Endothelial cell of umbilical vein (primary cell): ENCODE results near the gene DIO2. TPM values are rescaled to one million over a fixed set of nuclear protein-coding genes. Genes with fewer than 3 reads are reported as not detected.

Source experiments
- BruUV-seq: library from RNA; stranded (reverse); fragments of 400-500 nt; replicated peaks from 2 replicates; lab custom pipeline; 2021; lab: Mats Ljungman, UMichigan
- CTCF ChIA-PET: fragments of 300-600, 350-600 bp; sonication (Branson Sonifier 250); formaldehyde crosslinking; loops from one replicate; lab custom pipeline; 2021; ENCODE audit warnings: antibody characterized with exemption, inconsistent platforms; lab: Charles Lee
- POLR2A ChIA-PET: fragments of 300-600, 350-600 bp; sonication (Branson Sonifier 250); formaldehyde crosslinking; loops from one replicate; lab custom pipeline; 2021; ENCODE audit warnings: antibody characterized with exemption, inconsistent platforms; lab: Charles Lee
- DNase-seq: peaks from one replicate; pipeline ENCODE4 v3.0.0-alpha.2; 2011; ENCODE audit warnings: low read depth, low spot score
- FAIRE-seq: peaks from 2 replicates; lab custom pipeline; 2011; peaks lifted over from hg19 to GRCh38; lab: Jason Lieb, UNC
- H2AFZ ChIP-seq: 2 replicates; pipeline ENCODE4 v1.6.0; 2012; ENCODE audit warnings: low read depth, low read length, control low read depth, inconsistent platforms
- H3K27ac ChIP-seq: 2 replicates; pipeline ENCODE4 v1.5.1; 2011; ENCODE audit warnings: low read depth, mild to moderate bottlenecking, control low read depth, low read length, moderate library complexity; ENCODE audit not compliant: insufficient read depth
- H3K27me3 ChIP-seq, 2 experiments: 2 replicates each; pipeline versions ENCODE4 v1.6.0 to v1.6.1; 2011; ENCODE audit warnings: low read length in 2 of 2, mixed read lengths in 1 of 2; ENCODE audit not compliant: control insufficient read depth in 2 of 2, insufficient read depth in 2 of 2
- H3K36me3 ChIP-seq, 2 experiments: 2 replicates in 1 of 2; 3 replicates in 1 of 2; pipeline ENCODE4 v1.5.1; 2011; ENCODE audit warnings: low read length in 2 of 2, mild to moderate bottlenecking in 1 of 2, moderate library complexity in 1 of 2; ENCODE audit not compliant: control insufficient read depth in 2 of 2, insufficient read depth in 2 of 2; ENCODE audit errors: extremely low read depth in 1 of 2
- H3K4me1 ChIP-seq: 3 replicates; pipeline ENCODE4 v1.5.1; 2011; ENCODE audit warnings: mild to moderate bottlenecking, low read length; ENCODE audit not compliant: control insufficient read depth, insufficient read depth; ENCODE audit errors: extremely low read depth
- H3K4me2 ChIP-seq: 2 replicates; pipeline ENCODE4 v1.6.1; 2011; ENCODE audit warnings: low read length, control low read depth, mixed read lengths; ENCODE audit not compliant: insufficient read depth
- H3K4me3 ChIP-seq, 3 experiments: fragments of 200-600 bp in 1 of 3; sonication (generic), shearing (Covaris generic) in 1 of 3; replicated peaks in 1 of 3; 2 replicates each; pipeline ENCODE4 v1.5.1; 2011 to 2016; ENCODE audit warnings: control low read depth in 3 of 3, low read length in 3 of 3, mild to moderate bottlenecking in 2 of 3, inconsistent platforms in 1 of 3, low read depth in 1 of 3, moderate library complexity in 1 of 3; ENCODE audit not compliant: insufficient read depth in 1 of 3
- H3K79me2 ChIP-seq: 2 replicates; pipeline ENCODE4 v1.6.0; 2012; ENCODE audit warnings: low read length, inconsistent platforms; ENCODE audit not compliant: control insufficient read depth, insufficient read depth
- H3K9ac ChIP-seq: replicated peaks from 2 replicates; pipeline ENCODE3; 2011; ENCODE audit warnings: low read length, control low read depth; ENCODE audit not compliant: insufficient read depth; ENCODE audit errors: extremely low read depth
- H3K9me1 ChIP-seq: replicated peaks from 3 replicates; pipeline ENCODE4 v1.6.0; 2011; ENCODE audit warnings: mild to moderate bottlenecking, low read length; ENCODE audit not compliant: control insufficient read depth, insufficient read depth; ENCODE audit errors: extremely low read depth
- H3K9me3 ChIP-seq: replicated peaks from 2 replicates; pipeline ENCODE4 v1.5.1; 2012; ENCODE audit warnings: low read length, inconsistent platforms; ENCODE audit not compliant: control insufficient read depth, insufficient read depth
- H4K20me1 ChIP-seq: replicated peaks from 2 replicates; pipeline ENCODE3; 2011; ENCODE audit warnings: mild to moderate bottlenecking, low read length; ENCODE audit not compliant: control insufficient read depth, insufficient read depth; ENCODE audit errors: extremely low read depth
- EZH2 ChIP-seq: IDR thresholded peaks from 2 replicates; pipeline ENCODE4 v1.6.1; 2012; ENCODE audit warnings: borderline replicate concordance, low read depth, mild to moderate bottlenecking, moderate library complexity, low read length, inconsistent platforms; ENCODE audit not compliant: severe bottlenecking
- FOS ChIP-seq: IDR thresholded peaks from 2 replicates; pipeline ENCODE4 v1.6.1; 2011; ENCODE audit warnings: mild to moderate bottlenecking, low read length, moderate library complexity, borderline replicate concordance; ENCODE audit not compliant: insufficient read depth
- GATA2 ChIP-seq: IDR thresholded peaks from 2 replicates; pipeline ENCODE4 v1.7.0; 2011; ENCODE audit warnings: low read depth, mild to moderate bottlenecking, moderate library complexity, mixed read lengths, low read length; ENCODE audit not compliant: insufficient read length, insufficient read depth
- JUN ChIP-seq: IDR thresholded peaks from 2 replicates; pipeline ENCODE4 v1.6.1; 2011; ENCODE audit warnings: borderline replicate concordance, low read depth; ENCODE audit not compliant: insufficient read length, insufficient read depth
- MYC ChIP-seq: IDR thresholded peaks from one replicate; pipeline ENCODE4 v1.6.1; 2011; ENCODE audit warnings: mild to moderate bottlenecking, low read depth, low read length
- POLR2A ChIP-seq: IDR thresholded peaks from 2 replicates; pipeline ENCODE4 v1.6.1; 2012; ENCODE audit warnings: low read depth, mild to moderate bottlenecking, control low read depth, low read length
- POLR2AphosphoS5 ChIP-seq: IDR thresholded peaks from 2 replicates; pipeline ENCODE4 v1.6.1; 2012; ENCODE audit warnings: low read depth, mild to moderate bottlenecking, control low read depth, low read length, moderate library complexity; ENCODE audit not compliant: insufficient read depth
- dilution Hi-C: fragments of 300-500 bp; cut with MboI; formaldehyde crosslinking; loops from one replicate; pipeline ENCODE4 v1.15.0; 2019; ENCODE audit warnings: low sequenced_read_pairs; ENCODE audit not compliant: extremely low pct_ligation_motif_present
- intact Hi-C: fragments of 100-400 bp; cut with micrococcal nuclease; formaldehyde crosslinking; loops from one replicate; pipeline ENCODE4 v1.10.0; 2022
- polyA plus RNA-seq, 4 experiments: library from polyadenylated mRNA; depleted of rRNA in 3 of 4; stranded (reverse) in 3 of 4; unstranded in 1 of 4; fragments of >200 nt; gene quantifications; 2 replicates each; pipeline versions ENCODE4 v1.2.1 to v1.2.3, GENCODE V29; 2011 to 2012; ENCODE audit warnings: missing spikeins in 1 of 4
- total RNA-seq: library from RNA; stranded (reverse); gene quantifications from 2 replicates; pipeline ENCODE4 v1.2.3, GENCODE V29; 2021
- TF ChIP-seq, protein P1 (sequence below), 2 donors: IDR thresholded peaks; 1 replicate in 1 of 2; 2 replicates in 1 of 2; pipeline ENCODE4 v1.5.1; 2011; ENCODE audit warnings: low read length in 2 of 2, mild to moderate bottlenecking in 2 of 2, moderate library complexity in 2 of 2, control low read depth in 1 of 2, inconsistent platforms in 1 of 2, low read depth in 1 of 2; ENCODE audit not compliant: insufficient read depth in 1 of 2; ENCODE audit errors: extremely low read depth in 1 of 2
- TF ChIP-seq, protein P2 (sequence below): IDR thresholded peaks from 2 replicates; pipeline ENCODE4 v1.6.1; 2011; ENCODE audit not compliant: insufficient read depth, insufficient read length

DIO2 gene
- total and polyA plus RNA-seq, 2 donors (not counting 3 experiments of a cell fraction or from before 2014, with no cell fraction given): 0.22 to 0.75 TPM

DNA sequence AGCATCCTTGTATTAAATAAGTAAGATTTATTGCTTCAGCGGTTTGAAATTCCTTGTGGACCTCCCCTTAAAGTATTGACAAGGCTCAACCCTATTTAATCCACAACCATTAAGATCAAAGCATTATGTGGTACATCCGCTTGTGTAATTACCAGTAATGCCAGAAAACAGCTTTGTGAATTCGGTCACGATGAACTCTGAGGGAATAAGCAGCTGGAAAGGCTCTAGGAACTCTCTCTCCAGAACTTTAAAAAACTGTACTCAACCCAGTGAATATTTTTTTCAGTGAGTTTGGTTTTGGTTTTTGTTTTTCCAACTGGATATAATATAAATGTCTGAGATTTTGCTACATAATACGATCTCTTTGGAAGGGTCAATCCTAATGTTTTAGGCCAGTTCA, 49.3 kb upstream of the DIO2 start:
- CTCF ChIA-PET: no interaction called here
- no peaks in the 10 kb centered on the region for H3K4me1 ChIP-seq
- FAIRE-seq (no peak), DNase-seq (no peak)
- no peak overlapping the region for H2AFZ ChIP-seq
- H3K4me3 ChIP-seq: no peak overlapping the region
- POLR2A ChIA-PET: no interaction called here
- H3K27ac ChIP-seq: no peak overlapping the region
- H3K9ac ChIP-seq: no peak overlapping the region
- BruUV-seq: no TSS peak
- H3K27me3 ChIP-seq: no peaks in the 10 kb centered on the region
- no peaks in the 10 kb centered on the region for H4K20me1 ChIP-seq
- H3K79me2 ChIP-seq: no peaks in the 10 kb centered on the region
- H3K9me1 ChIP-seq: no peaks in the 10 kb centered on the region
- intact Hi-C loops: no loop called here
- H3K9me3 ChIP-seq: no peaks in the 10 kb centered on the region
- H3K36me3 ChIP-seq: no peaks in the 10 kb centered on the region
- TF ChIP-seq MYC (no peak), JUN (no peak), POLR2A (no peak), POLR2AphosphoS5 (no peak), GATA2 (no peak), EZH2 (no peak), FOS (no peak)
- TF ChIP-seq, protein P1, sequence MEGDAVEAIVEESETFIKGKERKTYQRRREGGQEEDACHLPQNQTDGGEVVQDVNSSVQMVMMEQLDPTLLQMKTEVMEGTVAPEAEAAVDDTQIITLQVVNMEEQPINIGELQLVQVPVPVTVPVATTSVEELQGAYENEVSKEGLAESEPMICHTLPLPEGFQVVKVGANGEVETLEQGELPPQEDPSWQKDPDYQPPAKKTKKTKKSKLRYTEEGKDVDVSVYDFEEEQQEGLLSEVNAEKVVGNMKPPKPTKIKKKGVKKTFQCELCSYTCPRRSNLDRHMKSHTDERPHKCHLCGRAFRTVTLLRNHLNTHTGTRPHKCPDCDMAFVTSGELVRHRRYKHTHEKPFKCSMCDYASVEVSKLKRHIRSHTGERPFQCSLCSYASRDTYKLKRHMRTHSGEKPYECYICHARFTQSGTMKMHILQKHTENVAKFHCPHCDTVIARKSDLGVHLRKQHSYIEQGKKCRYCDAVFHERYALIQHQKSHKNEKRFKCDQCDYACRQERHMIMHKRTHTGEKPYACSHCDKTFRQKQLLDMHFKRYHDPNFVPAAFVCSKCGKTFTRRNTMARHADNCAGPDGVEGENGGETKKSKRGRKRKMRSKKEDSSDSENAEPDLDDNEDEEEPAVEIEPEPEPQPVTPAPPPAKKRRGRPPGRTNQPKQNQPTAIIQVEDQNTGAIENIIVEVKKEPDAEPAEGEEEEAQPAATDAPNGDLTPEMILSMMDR (IDR thresholded peaks at IDR 0.05; ENCODE audit: extremely low read depth in 1 of 2, insufficient read depth in 1 of 2, low read depth in 1 of 2, low read length in 2 of 2): no peak
- TF ChIP-seq, protein P2, sequence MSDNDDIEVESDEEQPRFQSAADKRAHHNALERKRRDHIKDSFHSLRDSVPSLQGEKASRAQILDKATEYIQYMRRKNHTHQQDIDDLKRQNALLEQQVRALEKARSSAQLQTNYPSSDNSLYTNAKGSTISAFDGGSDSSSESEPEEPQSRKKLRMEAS: no peak
- no peak overlapping the region for H3K4me2 ChIP-seq
- dilution Hi-C loops: no loop called here
